Measurements from ENCODE around the gene DDT. TPM values are rescaled to one million over a fixed set of nuclear protein-coding genes. Genes with fewer than 3 reads are reported as not detected.
"Not testable (repeated sequence)": the region's sequence is repeated elsewhere in the genome, so short reads cannot be mapped to it uniquely, and the experiment has no call there.

Gene DDT
- total RNA-seq, 1 donor from 2014 or later = 115 TPM

DNA sequence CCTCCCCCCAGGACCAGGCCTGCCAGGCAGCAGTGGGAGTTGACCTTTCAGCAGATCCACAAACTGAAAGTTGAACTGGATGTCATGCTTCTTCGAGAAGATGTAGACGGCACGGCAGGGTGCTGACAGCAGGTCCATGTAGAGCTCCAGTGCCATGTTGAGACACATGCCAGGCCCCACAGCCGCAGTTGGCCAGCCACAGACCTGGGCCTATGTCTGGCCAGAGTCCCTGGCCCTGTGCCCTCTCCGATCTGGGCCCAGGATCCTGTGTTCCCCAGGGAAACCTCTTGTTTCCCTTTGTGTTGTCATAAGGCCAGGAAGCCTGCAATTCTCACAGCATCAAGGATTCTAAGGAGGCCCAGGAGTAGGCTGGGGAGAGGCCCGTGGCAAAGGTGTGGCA is 31.0 kb upstream of the DDT start, which contains the start of gene GSTT4:
Gene GSTT4 (minus strand): TSS at position 253 of the 400 bp plus-strand sequence. CDS start 97 bp downstream, at position 156.
- DNase-seq (ENCODE audit: low spot score) = no peak
- intact Hi-C loops (cut with micrococcal nuclease) = no loop called here
- Mint-ChIP-seq H3K4me1 (ENCODE audit: low read depth) (peaks cover 4% of the 10 kb centered on the region), H3K27ac (no peak within 1 kb of the TSS), H3K27me3 (ENCODE audit: insufficient read depth) (peaks cover 5% of the 10 kb centered on the region), H3K36me3 (ENCODE audit: low read depth) (no peaks in the 10 kb centered on the region), H3K4me3 (no peak within 1 kb of the TSS), H3K9me3 (no peaks in the 10 kb centered on the region)

DNA sequence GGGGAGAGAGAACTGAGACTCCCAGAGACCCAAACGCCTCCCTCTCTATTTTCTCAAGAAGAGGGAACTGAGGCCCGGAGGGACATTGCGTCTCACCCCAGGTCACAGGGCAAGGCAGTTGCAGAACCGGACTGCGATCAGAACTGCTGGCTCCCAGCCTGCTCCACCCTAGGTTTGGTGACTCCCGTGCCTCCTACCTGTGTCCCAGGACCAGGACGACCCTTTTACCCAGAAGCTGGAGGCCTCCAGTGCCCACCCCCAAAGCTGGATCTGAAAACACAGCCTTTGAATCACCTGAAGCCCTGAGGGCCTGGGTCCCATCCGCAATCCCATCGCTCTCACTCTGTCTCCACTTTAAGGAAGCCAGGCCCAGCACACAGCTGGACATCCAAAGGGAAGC is 29.6 kb upstream of the DDT start:
- no peak for DNase-seq (ENCODE audit: low spot score)
- no peaks in the 10 kb centered on the region for H3K4me1 Mint-ChIP-seq (ENCODE audit: low read depth)
- no peak overlapping the region for H3K27ac Mint-ChIP-seq
- intact Hi-C loops (cut with micrococcal nuclease) = no loop called here
- no peaks in the 10 kb centered on the region for H3K9me3 Mint-ChIP-seq
- H3K36me3 Mint-ChIP-seq (ENCODE audit: low read depth) = no peaks in the 10 kb centered on the region
- no peak overlapping the region for H3K4me3 Mint-ChIP-seq
- peaks cover 5% of the 10 kb centered on the region for H3K27me3 Mint-ChIP-seq (ENCODE audit: insufficient read depth)

DNA sequence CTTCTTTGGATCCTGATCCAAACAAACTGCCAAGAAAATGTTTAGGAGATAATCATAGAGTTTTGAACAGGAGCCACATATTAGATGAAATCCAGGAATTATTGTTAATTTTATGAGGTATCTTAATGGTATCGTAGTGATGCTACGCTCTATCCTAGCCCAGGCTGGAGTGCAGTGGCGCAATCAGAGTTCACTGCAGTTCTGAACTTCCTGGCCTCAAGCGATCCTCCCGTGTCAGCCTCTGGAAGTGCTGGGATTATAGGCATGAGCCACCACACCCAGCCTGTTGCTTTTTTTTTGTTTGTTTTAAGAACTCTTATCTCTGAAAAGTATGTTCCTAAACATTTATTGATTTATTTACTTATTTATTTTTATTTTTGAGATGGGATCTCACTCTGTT is 28.6 kb upstream of the DDT start:
- DNase-seq (ENCODE audit: low spot score) = no peak
- Mint-ChIP-seq H3K27me3 (ENCODE audit: insufficient read depth) (peaks cover 5% of the 10 kb centered on the region), H3K9me3 (no peaks in the 10 kb centered on the region), H3K27ac (no peak overlapping the region), H3K36me3 (ENCODE audit: low read depth) (no peaks in the 10 kb centered on the region), H3K4me3 (no peak overlapping the region), H3K4me1 (ENCODE audit: low read depth) (no peaks in the 10 kb centered on the region)
- intact Hi-C loops (cut with micrococcal nuclease) = no loop called here

DNA sequence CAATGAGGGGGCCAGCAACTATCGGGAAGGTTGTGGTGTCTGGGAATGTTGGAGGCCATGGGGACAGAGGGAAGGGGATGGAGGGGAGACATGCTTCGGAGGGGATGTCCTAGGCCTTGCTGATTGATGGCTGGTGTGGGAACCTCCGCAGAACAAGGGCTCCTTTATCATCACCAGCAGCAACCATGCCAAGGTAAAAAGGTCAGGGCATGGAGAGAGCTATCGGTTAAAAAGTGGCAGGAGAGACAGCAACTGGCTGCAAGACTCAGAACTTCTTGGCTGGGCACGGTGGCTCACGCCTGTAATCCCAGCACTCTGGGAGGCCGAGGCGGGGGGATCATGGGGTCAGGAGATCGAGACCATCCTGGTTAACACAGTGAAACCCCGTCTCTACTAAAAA is 28.0 kb upstream of the DDT start:
- intact Hi-C loops (cut with micrococcal nuclease) = no loop called here
- Mint-ChIP-seq H3K9me3 (no peaks in the 10 kb centered on the region), H3K4me3 (no peak overlapping the region), H3K36me3 (ENCODE audit: low read depth) (no peaks in the 10 kb centered on the region), H3K27me3 (ENCODE audit: insufficient read depth) (peaks cover 5% of the 10 kb centered on the region), H3K4me1 (ENCODE audit: low read depth) (no peaks in the 10 kb centered on the region), H3K27ac (no peak overlapping the region)
- no peak for DNase-seq (ENCODE audit: low spot score)

DNA sequence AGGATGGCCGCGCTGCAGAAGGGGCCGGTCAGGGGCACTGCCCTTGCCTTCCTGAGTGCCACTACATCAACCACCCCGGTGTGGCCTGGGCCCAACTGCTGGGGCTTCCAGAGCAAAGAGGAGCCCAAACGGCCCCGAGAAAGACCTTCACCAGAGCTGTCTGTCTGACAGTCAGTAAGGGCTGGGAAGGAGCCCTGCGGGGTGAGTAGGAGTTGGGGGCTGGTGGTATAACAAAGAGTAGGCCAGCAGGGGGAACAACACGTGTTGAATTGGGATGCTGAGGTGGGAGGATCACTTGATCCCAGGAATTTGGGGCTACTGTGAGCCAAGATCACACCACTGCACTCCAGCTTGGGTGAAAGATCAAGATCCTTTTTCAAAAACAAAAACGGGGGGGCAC is 27.1 kb upstream of the DDT start:
- no peak overlapping the region for H3K4me3 Mint-ChIP-seq
- intact Hi-C loops (cut with micrococcal nuclease) = no loop called here
- H3K4me1 Mint-ChIP-seq (ENCODE audit: low read depth) = no peaks in the 10 kb centered on the region
- no peak for DNase-seq (ENCODE audit: low spot score)
- peaks cover 8% of the 10 kb centered on the region for H3K27me3 Mint-ChIP-seq (ENCODE audit: insufficient read depth)
- no peaks in the 10 kb centered on the region for H3K9me3 Mint-ChIP-seq
- no peak overlapping the region for H3K27ac Mint-ChIP-seq
- H3K36me3 Mint-ChIP-seq (ENCODE audit: low read depth) = no peaks in the 10 kb centered on the region

DNA sequence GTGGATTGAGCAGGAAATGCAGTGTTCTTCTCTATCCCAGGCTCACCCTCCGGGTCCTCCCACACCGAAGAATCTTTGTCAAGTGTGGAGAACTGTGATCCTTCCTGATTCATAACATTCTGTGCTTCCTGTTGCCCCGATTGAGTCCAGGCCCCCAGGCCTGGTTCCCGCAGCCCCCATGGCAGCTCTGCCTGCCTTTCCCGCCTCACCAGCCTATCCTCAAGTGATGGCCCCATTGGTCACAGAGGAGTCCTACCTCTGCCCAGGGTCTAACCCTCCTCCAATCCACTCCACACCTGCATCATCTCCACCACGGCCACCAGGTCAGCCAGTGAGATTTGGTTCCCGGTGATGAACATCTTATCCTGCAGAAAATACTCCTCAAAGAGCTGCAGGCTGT is 25.5 kb upstream of the DDT start:
- H3K4me1 Mint-ChIP-seq (ENCODE audit: low read depth); H3K4me3 Mint-ChIP-seq; DNase-seq (ENCODE audit: low spot score); H3K36me3 Mint-ChIP-seq (ENCODE audit: low read depth); H3K9me3 Mint-ChIP-seq; H3K27ac Mint-ChIP-seq; intact Hi-C loops (cut with micrococcal nuclease): not testable (repeated sequence)
- H3K27me3 Mint-ChIP-seq (ENCODE audit: insufficient read depth) = peaks cover 12% of the 10 kb centered on the region

DNA sequence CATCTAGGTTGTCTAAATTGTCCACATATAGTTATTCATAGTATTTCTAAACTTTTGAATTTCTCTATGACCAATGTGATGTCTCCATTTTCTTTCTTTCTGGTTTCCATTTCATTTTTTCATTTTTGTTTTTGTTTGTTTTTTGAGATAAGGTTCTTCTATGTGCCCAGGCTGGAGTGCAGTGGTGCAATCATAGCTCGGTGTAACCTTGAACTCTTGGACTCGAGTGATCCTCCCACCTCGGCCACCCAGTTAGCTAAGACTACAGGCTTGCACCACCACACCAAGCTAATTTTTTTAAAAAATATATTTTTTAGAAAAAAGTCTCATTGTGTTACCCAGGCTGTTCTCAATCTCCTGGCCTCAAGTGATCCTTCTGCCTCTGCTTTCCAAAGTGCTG is 22.9 kb upstream of the DDT start:
- Mint-ChIP-seq H3K9me3 (no peaks in the 10 kb centered on the region), H3K27me3 (ENCODE audit: insufficient read depth) (peaks cover 9% of the 10 kb centered on the region), H3K4me1 (ENCODE audit: low read depth) (no peaks in the 10 kb centered on the region), H3K27ac (no peak overlapping the region), H3K36me3 (ENCODE audit: low read depth) (no peaks in the 10 kb centered on the region), H3K4me3 (no peak overlapping the region)
- no peak for DNase-seq (ENCODE audit: low spot score)
- intact Hi-C loops (cut with micrococcal nuclease) = no loop called here

DNA sequence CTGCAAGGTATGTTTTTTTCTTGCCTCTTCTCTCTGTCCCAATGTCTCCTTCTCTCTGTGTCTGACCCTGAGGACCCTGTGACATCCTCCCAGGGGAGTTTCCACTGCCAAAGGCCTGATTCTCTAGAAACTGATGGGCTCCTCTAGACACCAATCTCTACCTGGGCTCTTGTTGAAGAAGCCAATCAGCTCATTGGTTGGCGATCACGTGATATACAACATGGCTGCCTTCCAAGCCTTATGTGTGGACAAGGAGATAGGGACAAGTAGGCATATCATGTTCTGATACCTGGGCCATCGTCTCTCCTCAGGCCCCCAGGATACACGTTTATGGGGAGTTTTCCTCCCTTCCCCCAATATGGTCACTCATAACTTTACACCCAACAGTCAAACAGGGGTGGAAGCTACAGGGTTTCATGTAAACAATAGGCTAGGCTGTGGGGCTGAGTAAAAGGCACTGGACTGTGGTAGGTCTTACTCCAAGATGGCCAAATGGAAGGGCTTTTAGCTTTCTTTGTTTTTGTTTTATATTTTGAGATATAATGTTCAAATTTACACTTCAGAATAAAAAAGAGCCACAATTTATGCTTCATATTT is 19.4 kb upstream of the DDT start:
- DNase-seq (ENCODE audit: low spot score); H3K36me3 Mint-ChIP-seq (ENCODE audit: low read depth); H3K4me1 Mint-ChIP-seq (ENCODE audit: low read depth); H3K9me3 Mint-ChIP-seq; H3K27me3 Mint-ChIP-seq (ENCODE audit: insufficient read depth); H3K27ac Mint-ChIP-seq; intact Hi-C loops (cut with micrococcal nuclease); H3K4me3 Mint-ChIP-seq: not testable (repeated sequence)

DNA sequence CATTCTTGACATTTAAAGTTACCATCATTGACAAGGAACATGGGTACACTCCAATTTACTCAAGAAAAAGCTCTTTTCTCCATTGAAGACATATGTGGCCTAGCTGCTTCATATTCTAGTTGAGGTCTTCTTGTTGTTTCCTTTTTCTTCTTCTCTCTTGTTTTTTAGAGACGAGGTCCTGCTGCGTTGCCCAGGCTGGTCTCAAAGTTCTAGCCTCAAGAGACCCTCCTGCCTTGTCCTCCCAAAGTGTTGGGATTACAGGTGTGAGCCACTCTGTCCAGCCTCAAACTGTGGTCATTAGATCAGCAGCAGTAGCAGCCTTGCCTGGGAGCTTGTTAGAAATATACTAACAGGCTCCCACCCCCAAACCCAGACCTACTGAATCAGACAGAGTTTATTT is 18.8 kb upstream of the DDT start:
- H3K36me3 Mint-ChIP-seq (ENCODE audit: low read depth); H3K9me3 Mint-ChIP-seq; intact Hi-C loops (cut with micrococcal nuclease): not testable (repeated sequence)

DNA sequence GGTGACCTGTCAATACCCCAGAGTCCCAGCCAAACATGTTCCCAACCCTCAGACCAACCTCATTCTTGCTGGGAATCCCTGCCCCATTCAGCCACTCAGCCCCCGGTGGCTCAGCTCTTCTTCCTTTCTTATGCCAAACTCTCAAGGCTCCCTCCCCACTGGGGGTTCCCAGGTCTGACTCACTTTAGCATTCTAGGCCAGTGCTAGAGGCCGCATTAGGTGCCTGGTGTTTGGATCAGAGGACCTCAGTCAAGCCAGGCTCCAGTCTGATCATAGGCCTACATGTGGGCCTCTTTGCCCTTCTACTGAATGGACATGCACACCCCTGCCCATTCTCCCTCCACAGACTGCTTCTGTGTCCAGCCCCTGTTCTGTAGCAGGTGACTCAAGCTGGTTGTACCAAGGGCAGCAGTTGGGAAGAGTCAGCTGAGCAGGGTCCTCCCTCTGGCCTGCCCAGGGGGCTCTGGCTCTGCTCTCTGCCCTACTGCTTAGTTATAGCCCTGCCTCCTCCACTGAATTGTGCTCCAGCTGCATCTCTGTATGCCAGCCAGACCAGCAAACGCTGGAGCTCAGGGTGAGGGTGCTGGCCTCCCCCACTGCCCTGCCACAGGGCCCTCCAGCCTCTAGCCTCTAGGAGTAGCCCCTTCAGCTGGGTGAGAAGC is 15.5 kb upstream of the DDT start:
- H3K36me3 Mint-ChIP-seq (ENCODE audit: low read depth); DNase-seq (ENCODE audit: low spot score); H3K27ac Mint-ChIP-seq; H3K27me3 Mint-ChIP-seq (ENCODE audit: insufficient read depth); intact Hi-C loops (cut with micrococcal nuclease); H3K9me3 Mint-ChIP-seq; H3K4me3 Mint-ChIP-seq; H3K4me1 Mint-ChIP-seq (ENCODE audit: low read depth): not testable (repeated sequence)

More for the DNA sequence above, 18.8 kb upstream of the DDT start:
- H3K27me3 Mint-ChIP-seq (ENCODE audit: insufficient read depth); H3K27ac Mint-ChIP-seq; H3K4me1 Mint-ChIP-seq (ENCODE audit: low read depth); DNase-seq (ENCODE audit: low spot score); H3K4me3 Mint-ChIP-seq: not testable (repeated sequence)

DNA sequence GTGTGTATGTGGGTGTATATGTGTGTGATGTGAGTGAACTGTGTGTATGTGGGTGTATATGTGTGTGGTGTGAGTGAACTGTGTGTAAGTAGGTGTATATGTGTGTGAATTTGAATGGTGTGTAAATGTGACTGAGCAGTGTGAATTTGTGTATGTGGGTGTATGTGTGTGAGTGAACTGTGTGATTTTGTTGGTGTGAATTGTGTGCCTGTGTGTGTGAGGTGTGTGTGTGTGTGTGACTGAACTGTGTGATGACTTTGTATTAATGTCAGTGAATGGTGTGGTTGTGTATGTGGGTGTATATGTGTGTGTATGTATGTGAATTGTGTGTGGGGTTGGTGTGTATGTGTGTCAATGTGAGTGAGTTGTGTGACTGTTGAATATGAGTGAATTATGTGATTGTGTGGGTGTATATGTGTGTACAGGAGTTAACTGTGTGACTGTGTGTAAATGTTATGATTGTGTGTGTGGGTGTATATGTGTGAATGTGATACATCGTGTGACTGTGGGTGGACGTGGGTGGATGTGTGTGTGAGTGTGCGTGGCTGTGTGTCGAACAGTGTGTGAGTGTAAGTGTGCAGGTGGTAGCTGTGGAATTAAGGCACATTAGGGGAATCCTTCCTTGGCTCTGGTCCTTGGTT is 12.4 kb upstream of the DDT start:
- H3K9me3 Mint-ChIP-seq; H3K4me3 Mint-ChIP-seq; H3K36me3 Mint-ChIP-seq (ENCODE audit: low read depth); DNase-seq (ENCODE audit: low spot score); H3K27me3 Mint-ChIP-seq (ENCODE audit: insufficient read depth); intact Hi-C loops (cut with micrococcal nuclease): not testable (repeated sequence)
- Mint-ChIP-seq H3K27ac (peak overlapping the region; percentile 14), H3K4me1 (ENCODE audit: low read depth) (peaks cover 11% of the 10 kb centered on the region)

DNA sequence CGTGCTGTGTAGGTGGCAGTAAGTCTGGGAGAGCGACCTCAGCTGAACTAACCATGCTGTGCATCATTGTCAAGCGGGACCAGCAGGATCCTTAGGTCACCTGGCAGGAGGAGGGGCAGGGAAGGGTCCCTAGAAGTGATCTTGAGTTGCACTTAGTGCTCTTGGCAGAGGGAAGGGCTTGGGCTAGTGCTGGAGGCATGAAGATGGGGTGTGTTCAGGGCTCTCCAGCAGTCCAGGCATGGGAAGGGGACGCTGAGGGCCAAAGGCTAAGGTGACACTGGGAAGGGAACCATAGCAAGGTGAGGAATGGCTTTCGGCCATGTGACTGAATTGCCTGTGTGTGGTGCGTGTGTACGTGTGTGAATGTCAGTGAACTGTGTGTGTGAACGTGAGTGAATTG is 11.8 kb upstream of the DDT start:
- Mint-ChIP-seq H3K27ac (peak overlapping the region; percentile 14), H3K4me1 (ENCODE audit: low read depth) (peaks cover 11% of the 10 kb centered on the region)
- H3K9me3 Mint-ChIP-seq; H3K36me3 Mint-ChIP-seq (ENCODE audit: low read depth); H3K4me3 Mint-ChIP-seq; intact Hi-C loops (cut with micrococcal nuclease); H3K27me3 Mint-ChIP-seq (ENCODE audit: insufficient read depth); DNase-seq (ENCODE audit: low spot score): not testable (repeated sequence)

DNA sequence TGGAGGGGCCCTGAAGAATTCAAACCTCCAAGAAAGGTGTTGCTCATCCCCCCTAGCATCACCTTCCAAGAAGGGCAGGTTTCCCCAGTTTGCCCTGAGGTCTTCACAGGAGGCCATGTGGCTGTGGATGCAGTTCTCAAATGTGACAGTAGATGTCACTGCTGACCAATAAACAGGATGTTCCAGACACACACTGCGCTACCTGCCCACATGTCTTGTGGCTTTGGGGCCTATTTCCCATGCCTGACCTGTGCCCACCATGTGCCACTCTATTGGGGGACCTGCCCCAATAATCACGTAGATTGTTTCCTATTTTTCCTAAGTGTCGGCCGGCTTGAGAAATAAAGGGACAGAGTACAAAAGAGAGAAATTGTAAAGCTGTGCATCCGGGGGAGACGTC is 10.2 kb upstream of the DDT start:
- Mint-ChIP-seq H3K27me3 (ENCODE audit: insufficient read depth) (peaks cover 3% of the 10 kb centered on the region), H3K27ac (no peak overlapping the region), H3K9me3 (no peaks in the 10 kb centered on the region), H3K4me1 (ENCODE audit: low read depth) (peaks cover 11% of the 10 kb centered on the region), H3K36me3 (ENCODE audit: low read depth) (no peaks in the 10 kb centered on the region), H3K4me3 (no peak overlapping the region)
- peak; percentile 43 for DNase-seq (ENCODE audit: low spot score)
- intact Hi-C loops (cut with micrococcal nuclease) = loop anchor here (5.0 kb wide), 3 partner anchors 173 to 543 kb away; no protein-coding TSS in a partner anchor
